Fibroblast of skin of scalp (primary cell): ENCODE results near the gene ABCG5. TPM values are rescaled to one million over a fixed set of nuclear protein-coding genes. Genes with fewer than 3 reads are reported as not detected.

Experiments used
- DNase-seq: peaks from one replicate; pipeline ENCODE4 v3.0.0-alpha.2; 2013
- polyA plus RNA-seq, 2 experiments: library from polyadenylated mRNA; unstranded; fragments of 120-200 nt; gene quantifications; one replicate each; pipeline ENCODE4 v1.2.1, GENCODE V29; 2013; ENCODE audit not compliant: insufficient read length in 2 of 2

Gene ABCG5
- not detected for polyA plus RNA-seq (2013, experiment 1 of 2; ENCODE audit: insufficient read length)
- not detected for polyA plus RNA-seq (2013, experiment 2 of 2; ENCODE audit: insufficient read length)

DNA sequence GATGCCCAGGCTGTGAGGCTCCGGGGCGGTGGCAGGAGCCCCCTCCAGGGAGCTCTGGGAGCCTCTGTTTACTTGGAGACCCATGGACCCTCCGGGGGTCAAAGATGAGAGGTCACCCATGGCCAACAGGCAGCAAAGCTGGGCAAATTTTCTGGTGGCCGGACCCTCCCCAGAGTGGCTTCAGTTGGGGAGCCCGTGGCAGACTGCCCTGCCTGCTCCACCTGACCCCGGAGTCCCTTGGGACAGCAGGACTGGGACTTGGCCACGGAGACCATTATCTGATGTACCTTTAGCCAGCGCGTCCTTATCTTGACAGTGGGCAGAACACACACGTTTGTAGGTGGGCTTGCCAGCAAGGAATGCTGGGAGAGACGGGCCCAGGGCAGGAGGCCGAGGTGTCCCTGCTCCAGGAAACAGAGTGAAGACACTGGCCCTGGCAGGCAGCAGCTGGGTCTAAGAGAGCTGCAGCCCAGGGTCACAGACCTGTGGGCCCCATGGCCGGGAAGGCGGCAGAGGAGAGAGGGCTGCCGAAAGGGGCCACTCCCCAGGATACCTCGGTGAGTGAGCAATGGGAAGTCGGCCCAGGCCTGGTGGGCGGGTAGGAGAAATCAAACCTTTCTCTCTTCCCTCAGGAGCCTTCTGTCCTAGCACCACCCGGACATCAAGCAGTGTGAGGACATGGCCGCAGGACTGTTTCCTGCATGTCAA lies at the start of gene ABCG5, which contains the start of gene ABCG8:
ABCG5 (minus strand) TSS at position 280 of the 708 bp plus-strand sequence; CDS start at position 120, 160 bp downstream.
ABCG8 (plus strand) TSS at position 412 of the 708 bp plus-strand sequence; CDS start at position 495, 83 bp downstream.
- no peak for DNase-seq

DNA sequence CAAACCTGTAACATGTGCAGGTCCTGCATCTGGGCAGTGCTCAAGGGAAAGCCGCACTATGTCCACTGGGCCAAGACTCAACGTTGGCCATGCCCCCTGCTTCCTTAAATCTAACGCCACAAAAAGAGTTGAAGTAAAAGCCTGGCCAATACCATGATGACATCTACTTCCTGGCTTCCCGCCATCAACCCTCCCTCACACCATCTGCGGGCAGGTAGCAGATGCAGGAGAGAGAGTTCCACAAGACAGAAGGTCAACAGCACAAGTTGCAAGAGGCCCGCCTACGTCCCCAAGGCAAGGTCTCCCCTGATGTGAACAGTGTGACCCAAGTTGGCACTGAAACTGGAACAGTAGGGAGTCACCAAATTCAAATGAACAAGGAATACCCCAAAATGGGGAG lies 48.5 kb upstream of the ABCG5 start:
- DNase-seq: no peak

DNA sequence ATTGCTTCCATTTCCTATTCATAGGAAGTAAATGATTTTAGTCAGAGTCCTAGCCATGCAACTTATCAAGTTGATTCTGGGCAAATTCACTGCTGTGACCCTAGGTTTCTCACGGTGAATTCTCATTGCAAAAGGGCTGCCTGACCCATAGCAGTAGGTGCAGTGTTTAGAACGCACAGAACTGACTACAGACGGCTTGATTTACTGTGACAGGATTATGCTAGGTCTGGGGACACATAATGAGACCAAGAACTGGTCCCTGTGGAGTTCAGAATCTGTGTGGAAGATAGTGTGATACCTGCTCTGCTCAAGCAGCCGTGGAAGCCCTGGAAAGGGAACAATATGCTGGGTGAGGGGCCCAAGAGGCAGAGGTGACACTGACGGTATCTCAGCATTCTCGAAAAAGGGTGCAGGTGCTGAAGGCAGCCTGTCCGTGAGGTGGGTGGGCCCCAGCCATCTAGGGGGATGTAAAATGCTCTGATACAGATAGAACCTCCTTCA lies 46.5 kb upstream of the ABCG5 start:
- no peak for DNase-seq

DNA sequence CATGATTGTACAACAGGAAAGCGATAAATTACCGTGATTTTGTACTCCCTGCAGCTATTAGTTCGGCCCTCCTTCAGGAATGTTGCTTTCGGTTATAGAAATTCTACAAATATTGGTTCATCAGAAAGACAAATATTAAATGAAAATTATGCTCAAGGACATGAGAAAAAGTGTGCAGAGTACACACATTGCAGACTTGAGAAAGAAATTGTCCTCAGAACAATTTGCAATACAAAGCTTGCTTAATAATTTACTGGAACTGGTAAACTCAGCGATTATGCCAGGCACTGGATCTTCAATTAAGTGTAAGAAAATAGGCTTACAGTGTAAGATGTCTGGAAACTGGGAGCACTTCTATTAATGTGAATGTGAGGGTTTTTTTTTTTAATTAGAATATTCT lies 46.0 kb upstream of the ABCG5 start:
- DNase-seq: no peak

DNA sequence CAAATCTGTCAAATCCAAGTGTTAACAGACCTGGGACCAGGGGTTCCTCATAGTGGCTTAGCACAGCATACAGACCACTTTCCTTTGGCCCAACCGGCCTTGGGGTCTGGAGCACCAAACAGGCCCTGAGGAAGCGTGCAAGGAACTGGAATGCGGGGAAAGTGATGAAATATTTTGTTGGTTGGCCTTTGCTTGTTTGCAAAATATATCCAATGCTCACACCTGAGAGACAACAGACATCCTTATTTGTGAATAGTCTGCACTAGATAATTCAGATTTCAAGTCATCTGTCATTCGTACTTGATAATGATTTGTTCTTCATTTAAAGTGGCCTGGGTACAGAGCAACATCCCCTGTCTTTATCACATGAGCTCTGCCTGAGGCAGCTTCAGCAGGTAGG lies 43.7 kb upstream of the ABCG5 start:
- no peak for DNase-seq

DNA sequence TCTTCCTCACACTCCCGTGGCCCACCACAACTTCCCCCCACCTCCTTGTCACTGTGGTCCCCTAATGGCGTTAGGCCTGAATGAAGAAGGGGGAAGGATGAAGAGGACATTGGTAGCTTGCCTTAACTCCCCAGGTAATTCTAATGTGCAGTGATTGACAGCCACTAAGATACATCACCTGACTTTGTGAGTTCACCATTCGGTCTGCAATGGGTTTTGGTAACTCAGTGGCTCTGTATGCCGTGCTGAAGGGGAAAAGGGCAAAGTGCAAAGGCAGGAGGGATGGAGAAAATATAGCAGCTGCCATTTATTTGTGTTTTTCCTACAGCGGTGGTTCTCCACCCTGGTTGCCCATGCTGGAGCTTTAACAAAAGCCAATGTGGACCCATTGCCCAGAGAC lies 42.3 kb upstream of the ABCG5 start:
- DNase-seq: no peak

DNA sequence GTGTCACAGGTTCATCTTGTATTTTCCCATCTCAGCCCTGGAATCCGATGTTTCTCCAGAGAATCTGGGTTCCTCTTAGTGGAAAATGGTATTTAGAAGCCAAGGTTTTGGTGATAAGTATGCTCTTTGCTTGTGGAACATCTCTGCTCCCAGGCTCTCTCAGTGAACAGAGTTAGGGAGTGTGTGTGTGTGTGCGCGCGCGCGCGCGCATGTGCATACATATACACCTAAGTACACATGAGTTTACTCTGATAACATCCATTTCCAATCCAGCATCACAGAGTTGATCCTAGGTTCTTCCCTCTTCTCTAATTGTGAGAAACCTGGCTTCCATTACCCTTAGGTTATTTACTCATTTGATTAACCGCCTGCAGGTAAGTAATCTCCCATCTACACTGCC lies 41.8 kb upstream of the ABCG5 start:
- no peak for DNase-seq

DNA sequence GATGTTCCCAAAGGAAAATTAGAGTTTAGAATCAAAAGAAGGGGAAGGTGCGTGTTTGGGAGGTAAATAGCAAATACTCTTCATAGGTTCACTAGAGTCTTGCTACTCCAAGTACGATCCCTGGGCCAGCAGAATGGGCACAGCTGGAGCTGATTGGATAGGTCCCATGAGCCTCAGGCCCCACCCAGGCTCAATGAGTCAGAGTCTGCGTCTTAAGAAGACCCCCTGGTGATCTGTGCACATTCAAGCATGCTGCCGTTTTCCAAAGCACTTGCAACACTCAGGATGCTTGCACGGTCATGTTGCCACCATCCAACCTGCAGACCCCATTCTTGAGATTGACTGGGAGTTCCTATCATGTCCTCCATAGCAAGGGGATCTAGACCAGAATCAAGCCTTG lies 40.6 kb upstream of the ABCG5 start:
- peak; percentile 45 for DNase-seq

DNA sequence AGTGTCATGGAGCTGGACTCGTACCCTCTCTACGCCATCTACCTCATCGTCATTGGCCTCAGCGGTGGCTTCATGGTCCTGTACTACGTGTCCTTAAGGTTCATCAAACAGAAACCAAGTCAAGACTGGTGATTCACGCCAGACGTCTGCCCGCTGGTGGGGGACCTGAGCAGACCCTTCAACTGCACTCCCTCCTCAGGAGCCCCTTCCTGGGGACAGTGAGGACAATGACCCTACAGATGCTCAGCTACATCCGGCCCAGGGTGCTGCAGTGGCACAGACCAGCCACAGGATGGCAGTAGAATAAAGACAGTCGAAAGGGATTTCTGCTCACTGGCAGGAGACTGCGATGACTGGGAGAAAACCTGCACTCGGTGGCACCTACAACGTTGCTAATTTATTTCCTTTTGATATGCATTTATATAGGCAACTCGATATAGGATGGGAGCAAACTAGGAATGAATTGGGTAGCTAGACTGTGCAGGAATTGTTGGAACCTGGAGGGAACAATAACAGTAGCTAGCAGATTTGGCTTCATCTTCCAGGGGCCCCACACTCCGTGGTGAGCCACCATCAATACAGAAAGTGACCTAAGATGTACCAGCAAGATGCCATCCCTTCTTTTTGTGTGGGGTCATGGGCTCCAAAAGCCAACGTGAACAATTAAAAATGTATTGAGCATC lies 39.3 kb upstream of the ABCG5 start:
- DNase-seq: peak; percentile 51

DNA sequence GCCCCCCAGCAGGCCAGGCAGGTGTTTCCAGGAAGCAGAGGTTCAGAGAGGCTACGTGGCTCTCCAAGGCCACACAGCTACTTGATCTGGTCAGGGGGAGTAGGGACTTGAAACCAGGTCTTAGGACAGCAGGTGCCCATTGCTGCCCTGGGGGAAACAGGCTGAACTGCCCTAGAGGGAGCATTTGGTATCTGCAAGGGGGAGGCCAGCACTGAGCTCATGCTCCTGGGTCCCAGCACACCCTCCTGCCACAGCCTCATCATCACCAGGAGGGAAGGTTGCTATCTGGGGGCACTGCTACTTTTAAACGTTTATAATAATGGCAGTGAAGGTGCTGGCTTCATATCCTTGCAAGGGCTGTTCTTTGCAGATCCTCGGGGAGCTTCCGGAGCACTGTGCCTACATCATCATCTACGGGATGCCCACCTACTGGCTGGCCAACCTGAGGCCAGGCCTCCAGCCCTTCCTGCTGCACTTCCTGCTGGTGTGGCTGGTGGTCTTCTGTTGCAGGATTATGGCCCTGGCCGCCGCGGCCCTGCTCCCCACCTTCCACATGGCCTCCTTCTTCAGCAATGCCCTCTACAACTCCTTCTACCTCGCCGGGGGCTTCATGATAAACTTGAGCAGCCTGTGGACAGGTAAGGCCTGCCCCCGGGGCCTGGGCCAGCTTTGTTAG lies 36.3 kb upstream of the ABCG5 start:
- DNase-seq: no peak

DNA sequence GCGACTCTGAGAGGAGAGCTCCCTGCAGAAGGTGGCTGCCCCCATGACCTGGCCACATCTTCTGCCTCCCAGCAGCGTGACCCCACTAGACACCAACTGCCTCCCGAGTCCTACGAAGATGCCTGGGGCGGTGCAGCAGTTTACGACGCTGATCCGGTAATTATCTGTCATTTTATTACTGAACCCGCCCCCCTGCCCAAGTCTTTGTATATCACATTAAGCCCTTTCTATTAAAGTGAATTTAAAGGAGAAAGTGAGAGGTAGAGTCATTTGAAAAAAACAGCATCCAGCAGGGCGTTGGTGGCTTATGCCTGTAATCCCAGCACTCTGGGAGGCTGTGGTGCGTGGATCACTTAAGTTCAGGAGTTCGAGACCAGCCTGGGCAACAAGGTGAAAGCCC lies 33.5 kb upstream of the ABCG5 start:
- no peak for DNase-seq

DNA sequence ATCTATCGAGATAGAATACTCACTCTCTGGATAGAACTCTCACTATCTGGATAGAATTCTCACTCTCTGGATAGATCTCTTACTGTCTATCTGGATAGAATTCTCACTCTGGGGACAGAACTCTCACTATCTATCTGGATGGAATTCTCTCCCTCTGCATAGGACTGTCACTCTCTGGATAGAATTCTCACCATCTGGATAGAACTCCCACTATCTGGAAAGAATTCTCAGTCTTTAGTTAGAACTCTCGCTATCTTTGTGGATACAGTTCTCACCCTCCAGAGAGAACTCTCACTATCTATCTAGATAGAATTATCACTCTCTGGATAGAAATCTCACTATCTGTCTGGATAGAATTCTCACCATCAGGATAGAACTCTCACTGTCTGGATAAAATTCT lies 16.7 kb upstream of the ABCG5 start:
- DNase-seq: no peak

DNA sequence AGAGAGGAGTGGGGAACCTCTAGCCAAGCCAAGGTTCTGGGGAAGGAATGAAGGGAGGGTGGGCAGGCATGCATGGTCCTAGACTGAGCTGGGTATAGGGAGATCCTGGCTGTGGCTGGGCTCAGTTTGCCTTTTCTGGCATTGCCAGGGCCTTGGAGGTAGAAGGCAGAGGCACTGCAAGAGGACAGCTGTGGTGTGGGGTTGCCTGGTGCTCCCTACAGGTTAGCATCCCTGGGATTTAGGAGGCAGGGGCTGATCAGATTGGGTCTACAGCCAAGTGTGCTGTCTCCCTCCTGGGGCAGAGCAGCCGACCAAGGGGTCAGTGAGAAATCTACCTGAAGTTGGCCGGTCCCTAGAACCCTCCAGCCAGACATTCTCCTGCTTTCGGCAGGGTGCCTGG lies 16.0 kb upstream of the ABCG5 start:
- no peak for DNase-seq

DNA sequence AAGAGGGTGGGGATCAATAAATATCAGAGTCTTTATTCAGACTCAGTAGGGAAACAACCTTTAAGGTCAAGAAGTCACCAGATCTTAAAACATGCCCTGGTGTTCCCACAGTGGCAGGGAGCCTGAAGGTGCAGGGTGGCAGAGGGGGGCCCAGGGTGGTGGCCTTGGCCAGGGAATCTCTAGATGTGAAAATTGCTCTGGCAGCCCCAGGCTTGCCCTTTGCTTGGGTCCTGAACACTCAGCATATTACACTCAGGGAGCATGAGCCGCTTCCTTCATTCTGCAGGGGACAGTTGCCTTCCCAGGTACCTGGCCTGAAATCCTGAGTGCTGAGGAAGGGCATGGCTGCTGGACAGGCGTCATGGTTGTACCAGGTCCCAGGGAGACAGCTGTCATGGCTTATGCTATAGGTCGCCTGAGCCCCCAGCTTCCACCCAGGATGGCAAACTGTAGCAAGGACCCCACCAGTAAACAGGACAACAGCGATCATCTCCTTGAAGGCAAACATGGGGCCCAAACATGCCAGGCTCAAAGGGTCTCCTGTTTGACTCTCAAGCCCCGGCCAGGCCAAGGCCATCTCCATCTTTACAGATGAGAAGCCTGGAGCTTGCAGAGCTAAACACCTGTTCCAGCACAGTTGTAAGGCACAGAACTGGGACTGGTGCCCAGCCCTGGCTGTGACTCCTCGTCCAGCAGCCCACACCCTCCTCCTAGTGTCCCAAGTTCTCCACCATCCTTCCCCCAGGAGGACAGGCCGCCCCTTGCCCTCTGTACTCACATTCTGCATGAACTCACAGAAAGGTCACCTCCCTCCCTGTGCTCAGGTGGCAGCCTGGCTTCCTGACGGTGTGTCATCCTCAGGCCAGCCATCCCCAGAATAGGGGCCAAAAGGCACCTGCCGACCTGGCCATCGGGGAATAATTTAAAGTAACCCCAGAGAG lies 14.8 kb upstream of the ABCG5 start:
- DNase-seq: no peak

DNA sequence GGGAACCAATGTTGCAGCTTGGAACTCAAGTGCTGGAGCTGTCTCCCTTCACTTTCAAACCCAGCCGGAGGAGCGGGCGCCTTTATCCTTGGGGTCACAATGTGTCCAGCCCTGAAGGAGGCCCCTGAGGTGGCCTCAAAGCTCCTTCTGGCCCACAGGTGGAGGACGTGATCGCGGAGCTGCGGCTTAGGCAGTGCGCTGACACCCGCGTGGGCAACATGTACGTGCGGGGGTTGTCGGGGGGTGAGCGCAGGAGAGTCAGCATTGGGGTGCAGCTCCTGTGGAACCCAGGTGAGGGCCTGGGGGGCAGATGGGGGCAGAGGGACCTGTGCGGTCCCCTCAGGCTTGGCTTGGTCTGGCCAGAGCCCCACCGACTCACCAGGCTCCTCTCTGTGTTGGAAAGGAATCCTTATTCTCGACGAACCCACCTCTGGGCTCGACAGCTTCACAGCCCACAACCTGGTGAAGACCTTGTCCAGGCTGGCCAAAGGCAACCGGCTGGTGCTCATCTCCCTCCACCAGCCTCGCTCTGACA lies 13.6 kb upstream of the ABCG5 start:
- no peak for DNase-seq

DNA sequence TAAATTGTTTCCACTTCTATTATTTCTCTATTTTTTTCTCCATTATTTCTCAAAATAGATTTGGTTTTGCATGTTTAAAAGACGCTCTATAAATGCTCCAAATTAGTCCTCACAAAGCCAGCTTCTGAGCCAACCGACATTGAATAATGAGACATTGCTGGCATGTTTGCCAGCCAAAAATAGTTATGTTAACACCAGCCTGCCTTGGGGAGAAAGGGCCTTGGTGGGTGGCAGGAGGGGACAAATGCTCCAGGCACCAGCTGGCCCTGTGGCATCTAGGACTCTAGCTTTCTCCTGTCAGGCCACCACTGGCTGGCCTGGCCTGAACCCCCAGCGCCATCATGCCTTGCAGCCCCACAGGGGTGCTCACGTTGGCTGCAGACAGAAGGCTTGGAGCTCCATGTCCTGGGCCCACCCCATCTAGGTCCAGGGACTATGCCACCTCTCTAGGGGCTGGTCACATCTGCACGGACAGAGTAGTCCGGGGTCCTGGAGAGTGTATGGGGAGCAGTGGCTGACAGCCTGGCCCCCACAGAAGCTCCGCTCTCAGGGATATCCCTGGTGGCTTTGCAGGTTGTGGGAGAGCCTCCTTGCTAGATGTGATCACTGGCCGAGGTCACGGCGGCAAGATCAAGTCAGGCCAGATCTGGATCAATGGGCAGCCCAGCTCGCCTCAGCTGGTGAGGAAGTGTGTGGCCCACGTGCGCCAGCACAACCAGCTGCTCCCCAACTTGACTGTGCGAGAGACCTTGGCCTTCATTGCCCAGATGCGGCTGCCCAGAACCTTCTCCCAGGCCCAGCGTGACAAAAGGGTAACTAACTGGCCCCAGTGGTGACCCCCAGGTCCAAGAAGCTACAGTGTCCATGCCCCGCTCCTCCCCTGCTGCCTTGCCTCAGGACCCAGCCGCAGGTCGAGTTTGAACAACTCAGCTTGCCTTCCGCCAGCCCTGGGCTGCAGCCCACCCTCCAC lies 12.7 kb upstream of the ABCG5 start:
- no peak for DNase-seq

DNA sequence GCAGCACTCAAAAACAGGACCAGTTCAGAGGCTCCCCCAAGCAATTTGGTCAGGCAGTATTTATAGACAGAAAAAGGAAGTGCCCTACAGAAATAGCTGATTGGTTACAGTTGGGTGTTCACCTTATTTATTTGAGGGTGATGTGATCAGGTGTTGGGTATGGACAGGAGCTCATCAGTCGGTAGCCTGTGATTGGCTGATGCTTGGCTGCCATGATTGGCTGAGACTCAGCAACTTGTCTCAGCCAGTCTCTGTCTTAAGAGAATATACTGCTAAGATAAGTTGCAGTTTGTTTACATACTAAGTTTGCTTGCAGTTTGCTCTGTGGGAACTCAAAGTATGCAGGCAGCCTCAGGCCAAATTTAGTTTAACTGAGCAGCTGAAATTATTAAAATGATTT lies 9.6 kb upstream of the ABCG5 start:
- no peak for DNase-seq

DNA sequence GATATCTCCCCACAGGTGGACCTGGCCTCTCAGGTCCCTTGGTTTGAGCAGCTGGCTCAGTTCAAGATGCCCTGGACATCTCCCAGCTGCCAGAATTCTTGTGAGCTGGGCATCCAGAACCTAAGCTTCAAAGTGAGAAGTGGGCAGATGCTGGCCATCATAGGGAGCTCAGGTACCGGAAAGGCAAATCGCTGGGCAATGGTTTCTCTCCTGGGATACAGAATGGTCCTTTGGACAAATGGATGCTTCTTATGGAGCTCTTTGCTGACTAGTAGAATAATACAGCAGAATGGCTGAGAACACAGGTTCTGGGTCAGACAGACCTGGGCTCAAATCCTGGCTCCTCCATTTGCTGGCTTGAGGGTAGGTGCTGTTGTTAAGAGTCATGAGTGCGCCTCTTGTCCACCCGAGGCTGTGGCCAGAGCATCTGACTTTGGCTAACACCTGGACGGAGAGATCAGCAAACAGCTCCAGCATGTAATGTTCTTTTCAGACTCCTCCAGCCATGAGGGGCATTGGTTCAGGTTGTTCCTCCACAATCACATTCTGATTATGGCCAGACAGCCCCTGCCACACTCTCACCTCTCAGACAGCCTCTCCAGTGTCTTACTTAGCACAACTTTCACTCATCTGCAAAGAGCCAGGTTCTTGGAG lies 7.6 kb upstream of the ABCG5 start:
- DNase-seq: no peak

DNA sequence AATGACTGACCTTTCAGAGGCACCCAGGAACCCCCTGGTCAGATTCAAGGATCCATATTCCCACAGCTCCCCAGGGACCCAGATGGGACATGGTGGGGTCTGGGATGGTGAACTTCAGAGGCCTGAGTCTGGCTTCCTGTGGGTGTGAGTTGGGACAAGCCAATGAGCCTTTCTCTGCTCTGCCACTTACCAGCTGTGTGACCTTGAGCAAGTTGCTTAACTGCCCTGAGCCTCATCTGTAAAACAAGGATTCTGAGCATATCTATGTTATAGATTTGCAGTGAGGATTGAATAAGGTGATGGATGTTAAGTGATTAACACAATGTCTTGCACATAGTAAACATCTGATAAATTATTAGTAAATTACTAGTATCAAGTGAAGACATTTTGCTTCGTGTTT lies 6.5 kb upstream of the ABCG5 start:
- no peak for DNase-seq

DNA sequence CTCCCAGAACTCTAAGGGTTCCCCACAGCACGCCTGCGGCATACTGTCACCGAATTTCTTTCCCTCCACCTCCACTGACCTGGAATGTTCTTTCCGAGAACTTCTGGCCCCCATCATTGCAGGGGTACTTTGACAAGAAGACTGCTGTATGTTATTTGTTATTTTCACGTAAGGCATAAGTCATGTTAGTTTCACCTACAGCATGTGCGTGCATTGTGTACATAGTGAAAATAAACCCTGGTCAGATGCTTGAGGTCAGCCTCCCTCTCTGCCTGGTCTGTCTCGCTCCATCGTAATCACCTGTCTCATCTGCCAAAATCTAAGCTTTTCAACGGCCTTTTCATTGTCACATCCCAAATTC lies 4.2 kb upstream of the ABCG5 start:
- DNase-seq: no peak
